Measurements from ENCODE around the gene TMIE. TPM values are rescaled to one million over a fixed set of nuclear protein-coding genes. Genes with fewer than 3 reads are reported as not detected.

Gene TMIE
- total and polyA plus RNA-seq, 10 of the 15 experiments (the other 5 are each of a cell fraction or from before 2014, with no cell fraction given) = not detected

DNA sequence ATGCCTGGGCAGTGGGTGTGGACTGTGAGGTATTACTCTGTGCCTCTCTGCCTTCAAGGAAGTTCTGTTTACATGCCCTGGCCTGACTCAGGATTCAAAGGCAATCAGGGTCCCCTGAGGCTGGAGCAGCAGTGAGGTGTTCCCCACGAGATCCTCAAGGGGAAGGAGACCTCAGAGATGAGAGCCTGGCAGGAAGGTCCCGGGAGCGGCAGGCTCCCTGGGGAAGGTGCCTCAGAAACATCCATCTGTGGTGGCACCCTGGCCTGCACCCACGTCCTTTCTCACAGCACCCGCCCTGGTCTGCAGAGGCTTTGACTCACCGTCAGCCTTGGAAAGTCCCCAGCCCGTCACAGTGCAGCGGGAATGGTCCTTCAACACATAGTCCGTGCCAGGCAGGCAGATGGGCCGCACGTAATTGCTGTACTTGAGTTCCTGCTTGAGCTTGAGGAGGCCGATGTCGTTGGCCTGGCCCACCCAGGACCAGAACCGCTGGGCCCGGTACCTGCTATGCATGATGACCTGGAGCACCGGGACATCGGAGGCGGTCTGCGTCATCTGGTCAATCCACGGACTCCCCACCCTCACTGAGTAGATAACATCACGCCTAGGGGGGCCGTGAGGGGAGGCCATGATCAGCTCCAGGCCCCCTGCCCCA lies 12.8 kb downstream of the TMIE start (continued):
- no peak for TF ChIP-seq EGR1 (IDR thresholded peaks at IDR 0.05; ENCODE audit: borderline replicate concordance in 1 of 2, low read depth in 2 of 2, low read length in 2 of 2)
- no peak for TF ChIP-seq ZBTB40 (IDR thresholded peaks at IDR 0.05; ENCODE audit: borderline replicate concordance)
- TF ChIP-seq, protein P1, sequence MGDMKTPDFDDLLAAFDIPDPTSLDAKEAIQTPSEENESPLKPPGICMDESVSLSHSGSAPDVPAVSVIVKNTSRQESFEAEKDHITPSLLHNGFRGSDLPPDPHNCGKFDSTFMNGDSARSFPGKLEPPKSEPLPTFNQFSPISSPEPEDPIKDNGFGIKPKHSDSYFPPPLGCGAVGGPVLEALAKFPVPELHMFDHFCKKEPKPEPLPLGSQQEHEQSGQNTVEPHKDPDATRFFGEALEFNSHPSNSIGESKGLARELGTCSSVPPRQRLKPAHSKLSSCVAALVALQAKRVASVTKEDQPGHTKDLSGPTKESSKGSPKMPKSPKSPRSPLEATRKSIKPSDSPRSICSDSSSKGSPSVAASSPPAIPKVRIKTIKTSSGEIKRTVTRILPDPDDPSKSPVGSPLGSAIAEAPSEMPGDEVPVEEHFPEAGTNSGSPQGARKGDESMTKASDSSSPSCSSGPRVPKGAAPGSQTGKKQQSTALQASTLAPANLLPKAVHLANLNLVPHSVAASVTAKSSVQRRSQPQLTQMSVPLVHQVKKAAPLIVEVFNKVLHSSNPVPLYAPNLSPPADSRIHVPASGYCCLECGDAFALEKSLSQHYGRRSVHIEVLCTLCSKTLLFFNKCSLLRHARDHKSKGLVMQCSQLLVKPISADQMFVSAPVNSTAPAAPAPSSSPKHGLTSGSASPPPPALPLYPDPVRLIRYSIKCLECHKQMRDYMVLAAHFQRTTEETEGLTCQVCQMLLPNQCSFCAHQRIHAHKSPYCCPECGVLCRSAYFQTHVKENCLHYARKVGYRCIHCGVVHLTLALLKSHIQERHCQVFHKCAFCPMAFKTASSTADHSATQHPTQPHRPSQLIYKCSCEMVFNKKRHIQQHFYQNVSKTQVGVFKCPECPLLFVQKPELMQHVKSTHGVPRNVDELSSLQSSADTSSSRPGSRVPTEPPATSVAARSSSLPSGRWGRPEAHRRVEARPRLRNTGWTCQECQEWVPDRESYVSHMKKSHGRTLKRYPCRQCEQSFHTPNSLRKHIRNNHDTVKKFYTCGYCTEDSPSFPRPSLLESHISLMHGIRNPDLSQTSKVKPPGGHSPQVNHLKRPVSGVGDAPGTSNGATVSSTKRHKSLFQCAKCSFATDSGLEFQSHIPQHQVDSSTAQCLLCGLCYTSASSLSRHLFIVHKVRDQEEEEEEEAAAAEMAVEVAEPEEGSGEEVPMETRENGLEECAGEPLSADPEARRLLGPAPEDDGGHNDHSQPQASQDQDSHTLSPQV (IDR thresholded peaks at IDR 0.05) = 0 out of 2 replicates have a peak, but pooled peaks have one; percentile 23
- TF ChIP-seq CBX3 (IDR thresholded peaks at IDR 0.05; ENCODE audit: borderline replicate concordance, low read depth) = no peak
- TF ChIP-seq SMAD1 (IDR thresholded peaks at IDR 0.05; ENCODE audit: low read depth, partially characterized antibody) = no peak
- no peak for TF ChIP-seq MYB (IDR thresholded peaks at IDR 0.05; ENCODE audit: borderline replicate concordance, low read depth, low read length)
- TF ChIP-seq ZSCAN29 (IDR thresholded peaks at IDR 0.05) = no peak
- TF ChIP-seq ZNF24 (IDR thresholded peaks at IDR 0.05) = no peak
- TF ChIP-seq BHLHE40 (IDR thresholded peaks at IDR 0.05; ENCODE audit: borderline replicate concordance in 1 of 2, low read depth in 2 of 2, low read length in 1 of 2) = peak; percentile 5 to 50; a peak in 1 of 4 replicates
- no peak for TF ChIP-seq ZNF274 (IDR thresholded peaks at IDR 0.05; ENCODE audit: insufficient read depth, insufficient read length)
- no peak for TF ChIP-seq BCLAF1 (IDR thresholded peaks at IDR 0.05)
- no peak for TF ChIP-seq MXI1 (IDR thresholded peaks at IDR 0.05; ENCODE audit: low read depth, low read length)
- TF ChIP-seq HSF1 (IDR thresholded peaks at IDR 0.05; ENCODE audit: low read depth, low read length) = no peak
- peak; percentile 90 for TF ChIP-seq RELA (IDR thresholded peaks at IDR 0.05; ENCODE audit: borderline replicate concordance, partially characterized antibody)

Data from GM12878 (cell line).